GM18511 (cell line): ENCODE results near the gene SDS.

Source experiments
- ATAC-seq: cut with Tn5 transposase; IDR thresholded peaks from one replicate; pipeline ENCODE4 v1.9.1; 2021; ENCODE audit warnings: mild to moderate bottlenecking, moderate library complexity; ENCODE audit not compliant: unreplicated experiment

Gene SDS

DNA sequence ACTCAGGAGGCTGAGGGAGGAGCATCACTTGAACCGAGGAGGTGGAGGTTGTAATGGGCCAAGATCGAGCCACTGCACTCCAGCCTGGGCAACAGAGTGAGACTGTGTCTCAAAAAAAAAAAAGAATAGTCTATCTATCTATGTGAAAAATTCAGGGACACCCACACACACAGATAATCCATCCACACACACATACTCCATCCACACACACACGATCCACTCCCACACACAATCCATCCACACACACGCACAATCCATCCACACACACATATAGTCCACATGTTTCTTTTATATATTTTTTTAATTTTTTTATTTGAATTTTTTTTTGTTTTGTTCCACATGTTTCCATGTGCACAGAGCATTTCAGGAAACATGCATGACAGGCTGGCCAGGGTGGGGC lies 3.3 kb downstream of the SDS start:
- ATAC-seq: no peak

GRCh38 chr12:113399490-113399889 lies 4.2 kb downstream of the SDS start:
- ATAC-seq: no peak

DNA sequence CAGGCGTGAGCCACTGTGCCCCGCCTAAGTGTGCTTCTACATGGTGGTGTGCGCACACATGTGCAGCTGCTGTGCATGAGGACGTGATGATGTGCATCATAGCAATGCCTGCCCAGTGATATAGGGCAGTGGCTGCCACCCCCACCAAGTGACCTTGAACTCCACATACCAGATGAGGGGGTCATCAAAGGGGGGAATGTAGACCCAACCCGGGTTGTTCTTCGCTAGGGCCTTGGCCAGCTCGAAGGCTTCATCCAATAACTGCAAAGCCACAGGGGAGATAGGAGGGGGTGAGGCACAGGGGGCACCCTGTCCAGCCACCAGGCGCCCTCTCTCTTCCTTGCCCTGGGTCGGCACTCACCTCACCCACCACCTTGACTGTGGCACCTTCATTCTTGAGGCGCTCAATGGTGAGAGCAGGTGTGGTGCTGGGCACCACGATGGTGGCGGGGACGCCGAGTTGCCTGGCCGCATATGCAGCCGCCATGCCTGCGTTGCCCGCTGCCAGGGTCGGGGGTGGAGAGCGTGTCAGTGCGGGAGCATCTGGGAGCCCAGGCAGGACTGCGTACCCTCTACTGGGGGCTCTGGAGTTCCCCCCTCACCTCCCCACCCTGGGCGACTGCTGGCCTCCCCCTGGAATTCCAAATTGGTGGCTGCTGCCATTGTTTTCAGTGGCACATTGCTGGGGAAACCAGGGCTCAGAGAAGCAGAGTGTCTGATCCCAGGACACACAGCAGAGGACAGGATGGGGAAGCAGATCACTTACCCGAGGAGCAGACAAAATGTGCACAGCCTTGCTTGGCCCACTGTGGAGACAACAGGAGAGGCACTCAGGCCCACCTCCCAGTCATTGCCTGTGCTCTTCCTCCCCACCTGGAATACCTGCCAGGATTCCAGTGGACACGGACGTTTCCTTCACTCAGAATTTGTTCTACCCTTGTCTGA lies 5.1 kb downstream of the SDS start:
- ATAC-seq: no peak

GRCh38 chr12:113397497-113398197 lies 6.0 kb downstream of the SDS start:
- ATAC-seq: no peak

DNA sequence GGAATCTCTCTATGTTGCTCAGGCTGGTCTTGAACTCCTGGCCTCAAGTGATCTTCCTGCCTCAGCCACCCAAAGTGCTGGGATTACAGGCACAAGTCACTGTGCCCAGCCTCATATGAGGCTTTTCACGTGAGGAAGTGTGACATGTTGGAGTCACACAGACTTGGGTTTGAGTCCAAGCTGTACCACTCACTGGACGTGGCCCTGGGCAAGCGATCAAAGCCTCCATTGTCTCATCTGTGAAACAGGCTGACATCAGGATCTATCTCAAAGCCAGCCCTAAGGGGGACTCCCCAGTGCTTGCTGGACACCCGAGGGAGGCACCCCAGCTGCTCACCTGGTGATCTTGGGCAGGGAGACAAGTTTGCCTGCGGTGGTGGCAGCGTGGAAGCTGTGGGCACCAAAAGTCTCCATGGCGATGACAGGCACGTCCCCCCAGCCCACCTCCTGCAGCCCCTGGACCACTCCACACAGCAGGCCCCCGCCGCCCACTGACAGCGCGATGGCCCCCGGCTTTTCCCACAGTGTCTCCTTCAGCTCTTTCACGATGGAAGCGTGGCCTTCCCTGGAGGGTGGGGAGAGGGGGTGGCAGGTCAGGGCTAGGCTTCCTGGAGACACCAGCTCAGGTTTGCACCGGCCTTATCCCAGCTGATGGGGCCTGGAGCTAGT lies 6.7 kb downstream of the SDS start:
- ATAC-seq: no peak

DNA sequence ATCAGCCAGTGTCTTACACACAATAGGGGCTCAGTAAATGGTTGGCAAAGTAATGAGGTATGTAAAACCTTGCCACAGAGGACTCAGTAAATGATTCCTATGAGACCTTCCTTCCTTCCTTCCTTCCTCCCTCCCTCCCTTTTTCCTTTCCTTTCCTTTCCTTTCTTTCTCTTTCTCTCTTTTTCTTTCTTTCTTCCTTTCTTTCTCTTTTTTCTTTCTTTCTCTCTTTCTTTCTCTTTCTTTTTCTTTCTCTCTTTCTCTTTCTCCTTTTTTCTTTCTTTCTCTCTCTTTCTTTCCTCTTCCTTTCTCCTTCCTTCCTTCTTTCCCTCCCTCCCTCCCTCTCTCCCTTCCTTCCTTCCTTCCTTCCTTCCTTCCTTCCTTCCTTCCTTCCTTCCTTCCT lies 7.5 kb downstream of the SDS start:
- ATAC-seq: no peak

GRCh38 chr12:113395119-113395518 lies 8.6 kb downstream of the SDS start:
- ATAC-seq: no peak

GRCh38 chr12:113393749-113394148 lies 9.9 kb downstream of the SDS start:
- no peak for ATAC-seq

DNA sequence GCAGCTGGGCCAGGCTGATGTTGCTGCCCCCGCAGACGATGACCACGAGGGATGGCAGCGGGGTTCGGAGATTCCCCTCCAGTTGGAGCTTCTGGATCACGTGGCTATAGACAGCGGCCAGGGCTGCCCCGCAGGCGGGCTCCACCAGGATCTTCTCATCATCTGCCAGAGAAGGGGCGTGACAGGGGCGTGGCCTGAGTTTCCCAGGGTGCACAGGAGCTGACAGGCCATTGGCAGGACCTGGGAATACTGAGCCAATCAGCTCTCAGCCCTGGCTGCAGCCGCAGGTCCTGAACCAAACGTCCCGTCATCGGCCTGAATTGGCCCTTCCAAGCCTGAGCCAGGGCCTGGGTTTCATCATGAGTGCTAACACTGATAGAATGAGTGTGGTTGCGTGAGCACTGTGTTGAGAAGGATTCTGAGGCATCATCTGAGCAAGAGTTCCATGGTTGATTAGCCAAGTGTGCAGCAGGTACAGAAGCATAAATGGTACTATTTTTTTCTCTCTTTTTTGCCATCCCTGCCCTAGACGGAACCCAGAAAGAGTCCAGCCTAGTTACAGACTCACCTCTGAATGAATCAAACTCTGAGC lies 10.6 kb downstream of the SDS start:
- ATAC-seq: no peak

DNA sequence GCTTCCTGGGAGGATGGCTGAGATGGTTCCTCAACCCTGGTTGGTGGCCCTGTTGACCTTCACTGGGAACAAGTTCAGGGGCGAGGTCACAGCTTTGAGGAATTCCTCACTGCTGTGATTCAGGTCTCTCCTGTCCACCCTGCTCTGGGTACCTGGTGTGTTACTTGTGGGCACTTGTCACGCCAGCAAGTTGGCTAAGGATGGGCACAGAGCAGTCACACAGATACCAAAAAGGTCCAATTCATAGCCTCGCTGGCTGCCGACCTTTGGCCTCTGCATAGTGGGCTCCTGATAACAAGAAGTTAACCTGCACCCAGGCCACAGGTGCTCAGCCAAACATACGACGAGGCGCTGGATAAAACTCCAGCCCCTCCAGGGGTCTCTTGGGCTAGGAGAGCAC lies 11.2 kb downstream of the SDS start:
- no peak for ATAC-seq

GRCh38 chr12:113391650-113392337 lies 11.9 kb downstream of the SDS start:
- ATAC-seq: no peak

DNA sequence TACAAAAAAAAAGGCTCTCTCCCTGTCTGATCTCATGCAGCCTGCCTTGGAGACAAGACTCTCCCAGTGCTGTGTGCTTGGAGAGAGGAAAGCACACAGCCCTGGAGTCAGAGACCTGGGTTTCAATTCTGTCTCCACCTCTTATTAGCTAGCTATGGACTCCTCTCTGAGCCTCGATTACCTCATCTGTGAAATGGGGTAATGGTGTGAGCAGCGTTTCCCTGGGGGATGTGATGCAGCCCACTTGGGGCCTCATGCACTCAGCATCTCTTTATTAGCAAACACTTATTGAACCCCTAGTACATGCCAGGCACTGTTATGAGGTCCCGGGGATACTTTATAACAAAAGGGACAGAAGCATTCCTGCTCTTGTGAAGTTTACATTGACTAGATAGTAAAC lies 12.5 kb downstream of the SDS start:
- no peak for ATAC-seq

DNA sequence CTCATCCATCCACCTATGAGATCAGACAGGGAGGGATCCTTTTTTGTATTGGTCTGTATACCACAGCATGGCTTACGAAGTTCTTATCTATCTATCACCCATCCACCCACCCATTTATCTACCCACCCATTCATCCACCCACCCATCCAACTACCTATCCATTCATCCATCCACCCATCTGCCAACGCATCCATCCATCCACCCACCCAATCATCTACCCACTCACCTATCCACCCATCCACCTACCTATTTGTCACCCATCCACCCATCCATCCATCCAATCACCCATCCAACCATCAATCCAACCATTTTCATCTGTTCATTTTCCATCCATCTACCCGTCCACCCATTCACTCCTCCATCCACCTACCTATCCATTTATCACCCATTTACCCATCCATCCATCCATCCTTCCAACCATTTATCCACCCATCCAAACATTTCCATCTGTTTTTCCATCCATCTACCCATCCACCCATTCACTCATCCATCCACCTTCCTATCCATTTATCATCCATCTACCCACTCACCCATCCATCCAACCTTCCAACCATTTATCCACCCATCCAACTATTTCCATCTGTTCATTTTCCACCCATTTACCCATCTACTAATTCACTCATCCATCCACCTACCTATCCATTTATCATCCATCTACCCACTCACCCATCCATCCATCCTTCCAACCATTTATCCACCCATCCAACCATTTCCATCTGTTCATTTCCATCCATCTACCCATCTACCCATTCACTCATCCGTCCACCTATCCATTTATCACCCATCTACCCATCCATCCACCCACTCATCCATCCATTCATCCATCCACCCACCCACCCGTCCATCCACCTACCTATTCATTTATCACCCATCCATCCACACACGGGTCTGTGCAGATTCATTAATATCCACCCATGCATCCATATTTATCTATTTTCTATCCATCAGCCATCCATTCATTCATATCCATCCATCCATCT lies 13.3 kb downstream of the SDS start:
- ATAC-seq: no peak

DNA sequence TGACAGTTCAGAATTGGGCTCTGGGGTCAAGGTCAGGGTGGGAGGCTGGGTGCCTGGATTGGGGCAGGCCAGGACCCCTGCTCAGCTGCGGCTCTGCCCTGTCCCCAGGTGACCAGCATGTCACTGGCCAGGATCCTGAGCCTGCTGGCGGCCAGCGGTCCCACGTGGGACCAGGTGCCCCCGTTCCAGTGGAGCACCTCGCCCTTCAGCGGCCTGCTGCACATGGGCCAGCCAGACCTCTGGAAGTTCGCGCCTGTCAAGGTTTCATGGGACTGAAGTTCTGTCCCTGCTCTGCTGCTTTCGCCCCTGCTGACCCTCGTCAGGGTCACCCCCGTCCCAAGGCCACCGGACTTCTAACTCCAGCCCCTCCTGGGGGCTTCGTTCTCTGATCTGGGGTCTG lies 15.3 kb downstream of the SDS start:
- ATAC-seq: no peak

DNA sequence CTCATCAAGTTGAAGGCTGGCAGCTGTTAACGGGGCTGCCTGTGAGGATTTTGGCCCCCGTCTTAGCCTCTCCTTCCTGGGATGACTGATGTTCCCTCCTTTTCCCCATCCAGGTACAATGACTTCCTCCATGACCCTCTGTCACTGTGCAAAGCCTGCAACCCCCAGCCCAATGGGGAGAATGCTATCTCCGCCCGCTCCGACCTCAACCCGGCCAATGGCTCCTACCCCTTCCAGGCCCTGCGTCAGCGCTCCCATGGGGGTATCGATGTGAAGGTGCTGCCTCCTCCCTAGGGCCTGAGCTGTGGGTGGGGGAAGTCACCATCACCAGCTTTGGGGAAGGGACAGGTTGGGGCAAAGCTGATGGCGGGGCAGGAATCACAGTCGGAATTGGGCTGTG lies 16.1 kb downstream of the SDS start:
- ATAC-seq: no peak

DNA sequence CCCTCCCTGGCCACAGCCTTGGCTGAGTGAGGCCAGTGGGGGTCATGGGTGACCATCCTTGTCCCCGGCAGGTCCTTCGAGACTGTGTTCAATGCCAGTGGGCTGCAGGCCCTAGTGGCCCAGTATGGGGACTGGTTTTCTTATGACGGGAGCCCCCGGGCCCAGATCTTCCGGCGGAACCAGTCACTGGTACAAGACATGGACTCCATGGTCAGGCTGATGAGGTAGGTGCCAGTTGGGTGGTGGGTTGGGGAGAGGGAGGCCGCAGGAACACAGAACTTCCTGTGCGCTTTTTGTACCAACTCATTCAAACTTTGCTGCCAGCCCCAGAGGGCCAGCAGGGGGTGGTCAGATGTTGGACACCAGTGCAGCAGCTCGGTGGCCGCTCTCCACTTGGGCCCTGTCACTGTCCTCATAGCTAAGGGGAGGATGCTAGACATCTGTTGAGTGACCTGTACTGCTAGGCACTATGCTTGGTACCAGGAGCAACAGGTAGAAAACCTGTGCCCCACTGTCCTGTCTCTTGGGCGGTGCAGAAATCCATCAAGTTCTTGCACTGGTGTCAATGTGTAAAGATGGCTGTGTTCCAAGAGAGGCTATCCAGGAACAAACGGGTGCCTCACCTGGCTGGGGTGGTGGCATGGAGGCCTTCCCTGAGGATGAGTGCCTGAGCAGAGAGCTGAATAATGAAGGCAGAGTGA lies 16.7 kb downstream of the SDS start:
- no peak for ATAC-seq

- ATAC-seq: no peak
Observed at GRCh38 chr12:113385282-113385882, 18.3 kb downstream of the SDS start.

DNA sequence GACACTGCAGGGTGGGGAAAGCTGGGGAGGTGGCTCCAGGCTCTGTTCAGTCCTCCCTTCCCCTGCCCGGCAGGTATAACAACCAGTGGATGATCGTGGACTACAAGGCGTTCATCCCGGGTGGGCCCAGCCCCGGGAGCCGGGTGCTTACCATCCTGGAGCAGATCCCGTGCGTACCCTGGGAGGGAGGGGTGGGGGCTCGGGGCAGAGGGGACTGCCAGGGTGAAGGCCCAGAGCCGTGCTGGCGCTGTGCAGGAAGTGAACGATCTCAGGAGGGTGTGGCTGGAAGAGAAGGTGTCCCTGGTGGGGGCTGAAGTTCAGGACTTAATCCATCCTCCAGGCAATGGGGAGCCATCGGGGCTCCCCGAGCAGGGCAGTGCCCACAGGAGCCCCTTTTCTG lies 18.9 kb downstream of the SDS start:
- ATAC-seq: no peak

DNA sequence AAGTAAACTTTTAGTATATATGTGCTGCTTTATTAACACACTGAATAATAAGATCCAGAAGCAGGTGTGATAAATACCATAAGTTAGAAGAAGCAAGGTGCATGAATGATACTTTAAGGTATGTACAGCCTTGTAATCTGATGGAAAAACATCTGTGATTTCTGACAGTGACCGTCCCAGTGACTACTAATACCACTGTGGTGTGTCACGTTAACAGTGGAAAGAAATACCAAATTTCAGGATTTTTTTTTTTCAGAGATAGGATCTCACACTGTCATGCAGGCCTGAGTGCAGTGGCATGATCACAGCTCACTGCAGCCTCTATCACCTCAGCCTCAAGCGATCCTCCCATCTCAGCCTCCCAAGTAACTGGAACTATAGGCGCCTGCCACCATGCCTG lies 21.5 kb downstream of the SDS start:
- no peak for ATAC-seq
